Measurements from ENCODE around the gene SKAP1.
"Not testable (repeated sequence)": the region's sequence is repeated elsewhere in the genome, so short reads cannot be mapped to it uniquely, and the experiment has no call there.

SKAP1 gene

DNA sequence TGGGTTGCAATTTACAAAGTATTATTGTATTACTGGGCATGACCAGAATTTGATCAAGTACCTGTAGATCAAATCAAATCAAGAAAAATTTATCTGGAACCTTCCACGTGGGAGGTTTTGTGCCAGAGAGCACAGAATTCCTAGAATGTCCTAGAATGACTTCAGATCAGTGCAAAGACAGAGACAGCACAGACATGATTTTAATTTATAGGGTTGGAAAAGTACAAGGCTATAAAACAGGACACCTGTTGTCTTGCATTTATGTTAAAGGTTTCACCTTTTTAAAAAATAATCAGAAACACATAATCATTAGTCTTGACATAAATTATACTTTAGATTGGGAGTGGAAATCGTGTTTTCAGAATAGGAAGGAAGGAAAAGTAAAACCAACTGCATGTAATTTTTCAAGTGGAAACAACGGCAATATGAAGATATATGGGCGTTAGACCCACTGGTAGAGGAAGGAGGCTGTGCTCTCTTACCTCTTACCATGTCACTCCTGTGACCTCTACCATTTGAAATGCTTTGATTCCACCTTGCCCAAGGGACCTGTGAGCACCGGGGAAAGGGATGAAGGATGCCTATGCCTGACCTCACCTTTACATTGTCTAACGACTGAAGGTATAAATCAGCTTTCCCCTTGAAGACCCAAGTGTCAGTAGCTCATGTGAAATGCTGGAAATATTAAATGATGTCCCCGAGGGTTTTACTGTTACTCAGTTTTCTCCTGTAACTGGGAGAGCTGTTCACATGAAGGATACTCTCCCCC is 222.1 kb downstream of the SKAP1 start:
- no peak for DNase-seq (ENCODE audit: low read depth)

DNA sequence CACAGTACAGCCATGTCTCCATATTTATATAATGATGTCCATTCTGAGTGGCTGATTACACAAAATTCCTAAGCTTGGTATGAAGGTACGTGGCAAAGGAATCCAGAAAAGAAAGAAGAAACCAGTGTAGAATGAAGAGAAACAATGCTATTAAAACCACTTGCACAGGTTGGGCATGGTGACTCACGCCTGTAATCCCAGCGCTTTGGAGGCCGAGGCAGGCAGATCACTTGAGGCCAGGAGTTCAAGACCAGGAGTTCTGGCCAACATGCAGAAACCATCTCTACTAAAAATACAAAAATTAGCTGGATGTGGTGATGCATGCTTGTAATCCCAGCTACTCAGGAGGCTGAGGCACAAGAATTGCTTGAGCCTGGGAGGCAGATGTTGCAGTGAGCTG is 223.0 kb downstream of the SKAP1 start:
- DNase-seq (ENCODE audit: low read depth): peak; percentile 52

DNA sequence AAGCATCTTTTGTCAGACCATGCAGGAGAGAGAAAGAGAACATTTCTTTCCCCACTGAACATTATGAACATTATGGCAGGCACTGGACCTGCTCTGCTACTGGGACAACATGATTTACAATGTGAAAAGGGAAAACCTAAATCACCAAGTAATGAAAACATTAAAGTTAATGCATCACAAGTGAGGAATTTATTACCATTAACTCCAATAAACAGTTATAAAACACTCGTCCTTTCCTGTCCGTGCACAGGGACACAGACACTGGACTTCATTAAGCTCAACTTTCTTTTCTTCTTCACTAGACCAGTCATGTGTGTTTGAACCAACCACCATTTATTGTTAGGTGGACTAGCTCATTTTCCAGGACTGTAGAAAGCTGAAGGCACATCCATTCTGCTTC is 227.1 kb downstream of the SKAP1 start:
- DNase-seq (ENCODE audit: low read depth): peak; percentile 22

DNA sequence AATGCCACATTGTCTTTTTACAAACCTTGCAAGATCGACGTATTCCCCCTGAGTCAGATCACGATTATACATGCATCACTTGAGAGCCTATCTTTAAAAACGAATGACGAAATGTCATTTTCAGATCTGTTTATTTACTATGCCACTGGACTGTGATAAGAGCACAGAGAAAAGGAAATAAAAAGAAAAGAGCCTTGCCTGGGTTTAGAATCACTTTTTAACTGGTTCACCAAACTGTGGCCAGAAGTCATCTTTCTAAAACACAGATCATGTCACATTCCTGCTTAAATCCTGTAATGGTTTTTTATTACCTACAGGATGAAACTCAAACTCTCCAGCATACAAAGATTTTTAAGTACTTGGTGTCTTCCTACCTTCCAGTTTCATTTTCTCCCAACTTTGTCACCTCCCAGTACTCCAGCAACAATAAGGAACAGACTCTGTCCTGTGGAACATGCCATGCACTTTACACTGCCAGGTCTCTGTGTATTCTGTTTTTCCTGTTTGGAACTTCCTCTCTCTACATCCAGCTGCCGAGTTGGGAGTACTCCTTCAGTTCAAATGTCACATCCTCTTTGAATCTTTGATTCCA is 231.0 kb downstream of the SKAP1 start:
- DNase-seq (ENCODE audit: low read depth): no peak

DNA sequence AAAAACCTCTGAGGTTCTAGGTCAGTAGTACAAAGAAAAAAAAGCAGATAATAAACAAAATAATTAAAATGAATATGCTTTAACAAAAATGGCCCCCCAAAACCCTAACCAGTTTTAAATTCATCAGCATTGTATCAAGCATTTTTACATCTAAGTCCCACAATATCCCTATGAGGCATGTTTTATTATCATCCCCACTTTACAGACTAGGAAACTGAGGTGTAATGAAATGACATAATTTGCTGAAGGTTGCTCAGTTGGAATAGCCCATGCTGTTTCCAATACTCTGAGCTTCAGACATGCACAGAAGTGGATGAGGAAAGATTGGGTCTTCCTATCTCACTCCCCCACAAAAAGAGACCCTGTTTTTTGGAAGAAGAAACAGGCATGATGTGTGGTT is 234.1 kb downstream of the SKAP1 start:
- DNase-seq (ENCODE audit: low read depth): no peak

DNA sequence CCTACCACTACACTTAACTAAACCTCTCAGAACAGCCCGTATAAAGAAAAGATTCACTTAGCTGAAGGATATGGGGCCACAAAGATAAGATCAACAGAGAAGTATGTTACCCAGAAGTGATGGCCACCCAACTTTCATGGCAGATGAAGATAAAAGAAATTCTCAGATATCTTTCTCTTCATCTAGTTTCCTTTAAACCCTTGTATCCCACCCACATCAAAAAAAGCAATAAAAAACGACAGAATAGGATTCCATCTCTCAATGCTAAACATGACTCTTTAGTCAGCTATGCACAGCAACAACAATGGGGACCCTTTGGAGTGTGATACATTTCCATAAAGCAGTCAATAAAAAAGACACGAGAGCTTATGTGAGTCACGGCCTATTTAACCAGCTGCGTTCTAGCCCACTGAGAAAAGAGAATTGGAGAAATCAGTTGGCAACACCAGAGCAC is 235.9 kb downstream of the SKAP1 start:
- DNase-seq (ENCODE audit: low read depth): peak; percentile 96

DNA sequence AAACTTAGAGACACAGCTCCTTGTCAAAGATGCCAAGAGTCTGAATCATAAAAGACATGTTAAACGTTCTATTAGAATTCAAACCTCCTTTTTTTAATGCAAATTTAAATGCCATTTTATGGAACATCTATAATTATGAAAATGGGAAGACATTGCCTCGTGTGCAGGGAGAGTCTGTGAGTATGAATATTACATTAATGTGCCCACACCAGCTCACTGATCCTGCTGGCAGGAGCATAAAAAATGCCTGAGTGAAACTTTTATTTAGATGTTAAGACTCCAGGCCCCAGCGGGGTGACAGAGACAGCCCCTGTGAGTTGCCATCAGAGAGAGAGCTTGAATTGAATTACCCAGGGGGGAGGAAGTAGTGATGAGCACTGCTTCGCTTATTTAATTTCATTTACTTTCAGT is 237.7 kb downstream of the SKAP1 start:
- peak; percentile 49 for DNase-seq (ENCODE audit: low read depth)

DNA sequence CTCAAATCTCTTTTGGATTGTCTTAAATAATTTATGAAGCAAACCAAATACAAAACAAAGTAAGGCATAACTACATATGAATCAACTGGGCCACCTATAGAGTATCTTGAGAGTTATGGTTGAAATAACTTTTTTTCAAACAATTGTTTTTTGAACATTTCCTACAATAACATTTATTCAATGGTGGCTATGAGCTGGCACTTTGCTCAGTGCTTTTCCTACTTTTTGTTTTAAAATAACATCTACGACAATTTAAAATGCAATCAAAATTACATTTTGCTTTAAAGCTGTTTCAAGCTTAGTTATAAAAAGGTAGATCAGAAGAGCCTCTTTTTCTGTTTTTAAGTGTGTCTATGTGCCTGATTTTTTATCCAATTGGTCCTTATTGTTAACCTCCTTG is 238.7 kb downstream of the SKAP1 start:
- no peak for DNase-seq (ENCODE audit: low read depth)

DNA sequence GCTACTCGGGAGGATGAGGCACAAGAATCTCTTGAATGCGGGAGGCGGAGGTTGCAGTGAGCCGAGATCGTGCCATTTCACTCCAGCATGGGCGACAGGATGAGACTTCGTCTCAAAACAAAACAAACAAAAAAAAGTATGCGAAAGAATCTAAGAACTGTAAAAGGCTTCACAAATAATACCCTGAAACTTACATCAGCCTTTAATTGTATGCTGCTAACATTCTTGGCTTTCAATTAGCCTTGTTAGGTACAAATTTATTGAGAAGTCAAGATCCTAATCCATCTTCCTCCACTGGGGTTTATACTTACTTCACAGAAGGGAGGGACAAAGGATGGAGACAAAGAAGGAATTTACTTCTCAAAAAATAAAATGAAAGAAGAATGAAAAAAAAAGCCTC is 239.1 kb downstream of the SKAP1 start:
- DNase-seq (ENCODE audit: low read depth): no peak

DNA sequence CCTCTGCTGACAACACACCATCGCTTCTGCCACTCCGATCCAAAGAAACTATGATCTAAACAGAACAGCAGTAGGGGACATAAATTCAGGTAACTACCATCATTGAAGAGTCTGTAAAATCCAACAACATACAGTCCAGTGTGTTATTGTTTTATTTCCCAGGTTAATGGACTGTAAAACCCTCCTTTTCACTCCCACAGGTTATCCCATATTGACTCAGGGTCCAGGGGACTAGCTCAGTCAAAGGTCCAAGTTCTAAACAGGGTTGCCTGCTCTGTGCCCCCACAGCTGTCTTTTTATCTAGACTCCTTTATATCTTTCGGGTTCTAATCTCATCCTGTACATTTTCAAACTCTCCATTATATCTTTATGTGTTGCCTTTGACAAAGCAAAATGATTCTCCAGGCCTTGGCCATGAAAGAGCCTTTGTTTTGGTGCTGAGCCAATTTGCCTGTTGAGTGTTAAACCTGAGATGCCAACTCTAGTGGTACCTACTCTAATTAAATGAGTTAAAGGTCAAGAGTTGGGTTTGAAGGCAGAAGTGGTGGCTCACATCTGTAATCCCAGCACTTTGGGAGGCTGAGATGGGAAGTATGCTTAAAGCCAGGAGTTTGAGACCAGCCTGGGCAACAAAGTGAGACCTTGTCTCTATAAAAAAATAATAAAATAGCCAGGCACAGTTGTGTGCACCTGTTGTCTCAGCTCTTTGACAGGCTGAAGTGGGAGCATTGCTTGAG is 242.0 kb downstream of the SKAP1 start:
- DNase-seq (ENCODE audit: low read depth): no peak

DNA sequence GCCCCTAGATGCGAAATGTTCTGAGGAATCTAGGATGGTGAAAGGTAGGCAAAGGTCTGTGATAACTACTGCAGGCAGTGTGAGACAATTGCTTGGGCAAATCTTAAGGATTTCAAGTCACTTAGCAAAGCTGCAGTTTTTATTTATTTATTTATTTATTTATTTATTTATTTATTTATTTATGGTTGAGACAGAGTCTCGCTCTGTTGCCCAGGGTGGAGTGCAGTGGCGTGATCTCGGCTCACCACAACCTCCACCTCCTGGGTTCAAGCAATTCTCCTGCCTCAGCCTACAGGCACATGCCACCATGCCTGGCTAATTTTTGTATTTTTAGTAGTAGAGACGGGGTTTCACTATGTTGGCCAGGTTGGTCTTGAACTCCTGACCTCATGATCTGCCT is 243.7 kb downstream of the SKAP1 start:
- not testable (repeated sequence) for DNase-seq (ENCODE audit: low read depth)

DNA sequence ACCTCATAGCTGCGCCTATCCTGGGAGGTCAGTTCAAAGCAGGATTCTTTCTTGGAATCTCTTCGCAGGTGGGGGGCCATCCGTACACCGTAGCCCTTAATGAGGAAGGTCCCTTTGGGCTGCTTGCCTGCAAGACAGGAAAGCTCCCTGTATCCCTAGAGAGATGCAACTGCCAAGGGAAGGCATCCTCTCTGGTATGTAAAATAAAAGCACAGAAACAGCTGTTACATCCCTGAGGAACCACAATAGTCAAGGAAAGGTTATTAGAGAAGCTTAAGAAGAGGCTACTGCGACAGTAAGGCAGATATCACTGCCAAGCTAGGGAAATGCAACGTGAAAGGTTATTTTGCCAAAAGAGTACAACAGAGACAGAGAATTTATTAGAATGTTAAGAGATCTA is 245.3 kb downstream of the SKAP1 start:
- DNase-seq (ENCODE audit: low read depth): no peak

DNA sequence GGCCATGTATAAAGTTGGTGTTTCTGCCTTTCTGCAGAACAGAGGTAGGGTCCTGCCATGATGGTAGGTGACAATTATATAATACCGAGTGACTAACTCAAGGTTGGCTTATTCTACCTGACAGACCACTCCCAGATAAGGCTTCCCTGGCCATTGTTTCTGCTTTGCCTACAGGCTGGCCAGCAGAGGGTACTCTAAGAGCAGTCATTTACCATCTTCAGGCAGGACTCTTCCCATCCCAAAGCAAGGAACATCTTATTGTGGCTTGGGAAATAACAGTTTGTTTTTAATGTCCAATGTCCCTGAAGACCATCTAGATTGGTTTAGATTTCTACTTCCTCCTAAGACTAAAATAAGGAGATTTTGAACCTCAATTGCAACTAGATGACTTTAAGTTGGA is 248.4 kb downstream of the SKAP1 start:
- DNase-seq (ENCODE audit: low read depth): peak; percentile 68

DNA sequence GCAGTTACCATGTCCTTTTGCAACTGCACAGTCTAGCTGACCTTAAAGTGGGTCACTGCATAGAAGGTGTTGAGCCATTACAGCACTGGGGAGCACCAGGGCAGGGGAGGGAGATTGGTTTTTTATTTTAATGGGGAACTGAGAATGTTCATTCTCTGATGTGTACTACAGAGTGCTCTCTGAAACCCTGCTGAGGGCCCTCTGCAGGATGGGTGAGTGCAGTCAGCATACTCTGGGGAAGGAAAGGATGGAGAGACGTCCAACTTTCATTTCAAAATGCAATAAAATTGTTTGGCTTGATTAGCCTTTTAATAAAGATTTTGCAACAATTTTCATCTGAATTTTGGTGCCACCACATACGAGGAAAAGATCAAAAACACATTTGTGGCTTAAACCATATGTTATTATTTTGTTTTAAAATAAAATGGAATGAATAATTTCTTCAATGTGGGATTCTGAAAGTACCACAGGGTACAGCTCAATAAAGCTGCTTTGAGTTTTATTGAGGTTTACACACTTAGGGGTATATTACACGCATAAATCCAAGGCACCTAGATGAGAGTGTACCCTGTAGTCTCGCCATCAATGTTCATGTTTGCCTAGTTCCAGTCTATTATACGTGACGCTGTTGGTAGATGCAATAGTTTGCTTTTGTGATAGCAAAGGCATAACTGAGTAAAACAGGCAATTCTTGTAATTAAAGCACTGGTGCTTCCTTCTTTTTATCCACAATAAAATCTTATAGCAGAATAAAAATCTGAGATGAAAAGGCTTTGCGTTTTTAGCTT is 249.0 kb downstream of the SKAP1 start:
- no peak for DNase-seq (ENCODE audit: low read depth)

DNA sequence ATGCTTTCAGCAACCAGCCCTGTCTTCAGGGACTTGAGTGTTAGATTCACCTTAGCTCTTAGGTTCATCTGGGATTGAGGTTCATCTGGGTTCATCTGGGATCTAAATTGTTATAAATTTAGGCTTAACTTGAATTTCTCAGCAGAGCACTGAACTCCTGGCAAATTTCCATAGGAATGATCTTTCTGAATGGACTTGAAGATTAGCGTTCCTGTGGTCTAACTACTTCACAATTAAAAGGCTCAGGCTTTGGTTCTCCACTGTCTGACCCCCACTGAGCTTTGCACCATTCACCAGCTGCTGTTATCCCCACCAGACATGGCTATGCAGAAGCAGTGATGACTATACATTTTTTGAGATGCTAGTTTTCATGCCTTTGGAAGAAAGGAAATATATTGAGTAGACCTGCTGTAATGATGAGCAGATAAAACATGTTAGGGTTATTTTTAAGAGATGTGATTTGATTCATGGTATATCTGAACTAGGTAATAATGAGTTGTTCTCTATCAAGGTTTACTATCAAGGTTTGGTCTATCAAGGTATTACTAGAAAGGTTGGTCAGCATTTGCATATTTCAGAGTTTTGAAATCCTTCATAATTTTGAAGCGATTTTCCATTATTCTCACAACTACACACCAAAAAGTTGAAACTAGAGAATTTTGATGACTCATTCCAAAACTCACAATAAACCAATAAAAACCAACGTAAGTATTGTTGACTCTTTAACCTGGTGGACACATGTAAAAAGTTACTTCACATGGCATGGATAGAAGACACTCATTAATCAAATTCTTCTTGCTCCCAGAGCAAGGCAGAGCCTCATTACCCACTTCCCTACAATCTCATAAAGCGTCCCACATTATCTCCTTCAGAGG is 250.7 kb downstream of the SKAP1 start:
- no peak for DNase-seq (ENCODE audit: low read depth)

DNA sequence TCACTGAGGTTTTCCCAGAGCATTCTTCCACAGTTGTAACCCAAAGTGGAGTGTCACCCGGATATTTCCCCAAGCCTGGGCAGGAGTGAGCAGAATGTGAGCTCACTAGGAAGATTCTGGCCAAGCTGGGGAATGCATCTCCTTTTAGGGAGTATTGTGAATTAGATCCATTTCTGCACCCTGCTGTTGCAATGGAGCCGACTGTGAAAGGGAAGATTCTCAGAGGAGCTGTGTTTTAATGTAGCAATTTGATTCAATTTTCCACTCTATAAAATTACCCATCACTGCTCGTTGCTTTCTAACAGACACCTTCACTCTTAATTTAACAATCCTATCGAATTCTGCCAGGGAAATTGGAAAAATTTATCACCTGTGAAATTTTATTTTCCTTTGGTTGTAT is 251.7 kb downstream of the SKAP1 start:
- DNase-seq (ENCODE audit: low read depth): no peak

DNA sequence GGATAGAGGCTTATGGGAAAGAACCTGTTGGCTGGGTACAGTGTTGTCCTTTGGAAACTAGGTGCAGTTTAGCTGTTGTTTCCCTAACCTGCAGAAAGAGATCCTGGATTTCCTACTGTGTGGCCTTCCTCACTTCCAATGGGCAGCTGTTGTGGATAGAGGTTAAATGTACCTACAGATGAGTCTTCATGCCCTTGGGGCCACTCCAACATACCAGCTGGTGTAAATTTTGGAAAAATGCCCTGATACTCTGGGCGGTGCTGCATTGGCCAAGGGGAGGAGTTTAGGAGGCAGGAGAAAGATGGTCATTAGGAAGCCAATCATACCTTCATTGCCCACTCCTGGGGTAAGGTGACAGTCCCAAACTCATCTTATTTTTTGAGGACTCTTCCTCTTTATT is 252.2 kb downstream of the SKAP1 start:
- no peak for DNase-seq (ENCODE audit: low read depth)

DNA sequence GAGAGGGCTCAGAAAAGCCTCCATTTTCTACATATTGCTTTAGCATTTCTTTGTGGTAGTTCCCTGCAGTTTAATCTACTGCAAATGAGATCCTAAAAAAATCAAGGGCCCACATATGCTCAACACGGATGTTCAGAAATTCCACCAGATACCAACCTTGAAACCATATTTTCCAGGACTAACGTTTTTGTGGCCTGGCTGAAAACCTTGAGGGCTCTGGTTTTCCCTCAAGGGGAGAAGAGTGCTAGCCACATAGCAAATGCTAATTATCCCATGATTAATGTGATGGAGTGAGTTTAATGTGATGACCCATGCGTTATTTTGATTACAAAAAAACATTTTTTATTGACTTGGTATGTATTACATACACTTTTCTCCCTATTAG is 253.6 kb downstream of the SKAP1 start:
- DNase-seq (ENCODE audit: low read depth): no peak

DNA sequence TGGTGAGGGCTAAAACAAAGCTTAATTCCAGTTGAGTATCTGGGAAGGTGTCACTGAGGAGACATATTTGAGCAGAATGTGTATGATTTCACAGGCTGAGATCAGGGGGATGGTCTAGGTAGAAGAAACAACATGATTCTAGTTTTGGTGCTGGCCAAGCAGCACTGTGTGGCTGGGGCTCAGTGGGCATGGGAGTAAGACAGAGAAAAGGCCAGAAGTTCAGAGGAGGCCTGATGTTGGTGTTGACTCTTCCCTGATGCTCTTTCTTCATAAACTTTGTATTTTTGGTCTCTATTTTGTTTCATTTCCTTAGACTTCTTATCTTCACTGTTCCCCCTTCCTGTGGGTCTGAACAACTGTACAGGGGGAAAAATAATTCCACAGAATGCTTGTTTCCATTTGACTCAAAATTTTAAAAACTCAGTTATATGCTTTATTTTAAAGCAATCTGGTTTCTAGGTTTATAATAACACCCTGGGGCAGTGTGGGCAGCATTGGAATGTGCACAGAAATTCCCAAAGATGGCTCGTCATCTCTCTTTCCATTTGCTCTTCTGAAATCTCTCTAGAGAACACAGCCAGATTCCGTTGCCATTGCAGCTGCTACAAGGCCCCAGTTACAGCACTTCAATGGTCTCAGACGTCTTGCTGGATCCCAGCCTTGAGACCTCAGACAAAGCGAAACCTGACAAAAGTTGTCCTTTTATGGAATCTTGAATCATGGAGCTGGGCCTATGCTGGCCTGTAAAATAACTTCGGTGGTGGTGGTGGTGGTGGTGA is 254.1 kb downstream of the SKAP1 start:
- peak; percentile 79 for DNase-seq (ENCODE audit: low read depth)

DNA sequence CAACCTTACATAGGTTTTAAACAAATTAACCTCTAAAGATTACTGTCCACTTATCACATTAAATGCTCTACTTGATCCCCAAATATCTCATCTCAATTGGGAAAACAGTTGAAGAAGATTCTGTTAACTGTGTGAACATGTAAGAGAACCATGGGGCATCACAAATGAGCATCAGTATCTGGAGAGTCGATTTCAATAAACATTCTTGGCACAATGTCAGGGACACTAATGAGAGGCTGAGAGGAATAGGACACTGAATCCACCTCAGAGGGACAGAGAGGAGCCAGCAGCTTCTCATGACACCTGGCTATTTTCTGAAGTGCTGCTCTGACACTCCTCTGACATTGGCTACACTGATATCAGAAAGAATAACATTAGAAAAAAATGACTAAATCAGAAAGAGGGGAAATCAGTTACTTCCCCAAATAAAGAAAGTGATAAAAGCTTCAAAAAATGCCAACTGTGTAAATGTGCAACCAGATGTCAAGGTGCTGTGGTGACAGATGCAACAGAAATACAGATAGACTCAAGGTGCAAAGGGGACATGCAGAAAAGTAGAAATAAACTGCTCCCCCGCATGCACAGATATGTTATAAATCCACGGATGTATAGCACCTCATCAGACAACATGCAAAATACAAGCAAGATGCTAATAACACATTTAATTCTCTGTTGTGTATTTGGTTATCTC is 255.0 kb downstream of the SKAP1 start:
- DNase-seq (ENCODE audit: low read depth): no peak

Data from ELR (cell line).